Measurements from ENCODE around the gene DMRTC2. TPM values are rescaled to one million over a fixed set of nuclear protein-coding genes. Genes with fewer than 3 reads are reported as not detected.

DMRTC2 gene
- total RNA-seq, 4 donors from 2014 or later, result not detected

DNA sequence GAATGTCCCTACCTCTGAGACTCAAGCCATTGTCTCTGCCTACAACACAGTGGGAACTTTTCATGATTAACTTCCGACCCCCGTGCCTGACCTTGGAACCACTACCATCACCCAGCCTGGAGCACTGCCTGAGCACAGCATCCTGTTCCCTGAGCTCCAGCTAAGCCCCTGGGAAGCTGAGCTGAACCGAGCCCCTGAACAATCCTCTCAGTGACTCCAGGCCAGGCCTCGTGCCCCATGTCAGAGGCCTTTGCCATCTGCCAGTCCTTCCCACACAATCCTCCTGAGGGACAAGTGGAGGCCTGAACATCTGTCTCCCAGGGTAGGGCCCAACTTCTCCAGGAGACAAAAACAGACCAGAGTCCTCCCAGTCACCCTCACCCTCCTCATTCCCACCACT is 30.9 kb upstream of the DMRTC2 start:
- H3K4me3 ChIP-seq, result no peak overlapping the region
- no peak for TF ChIP-seq POLR2A (IDR thresholded peaks at IDR 0.05)
- TF ChIP-seq, protein P1, sequence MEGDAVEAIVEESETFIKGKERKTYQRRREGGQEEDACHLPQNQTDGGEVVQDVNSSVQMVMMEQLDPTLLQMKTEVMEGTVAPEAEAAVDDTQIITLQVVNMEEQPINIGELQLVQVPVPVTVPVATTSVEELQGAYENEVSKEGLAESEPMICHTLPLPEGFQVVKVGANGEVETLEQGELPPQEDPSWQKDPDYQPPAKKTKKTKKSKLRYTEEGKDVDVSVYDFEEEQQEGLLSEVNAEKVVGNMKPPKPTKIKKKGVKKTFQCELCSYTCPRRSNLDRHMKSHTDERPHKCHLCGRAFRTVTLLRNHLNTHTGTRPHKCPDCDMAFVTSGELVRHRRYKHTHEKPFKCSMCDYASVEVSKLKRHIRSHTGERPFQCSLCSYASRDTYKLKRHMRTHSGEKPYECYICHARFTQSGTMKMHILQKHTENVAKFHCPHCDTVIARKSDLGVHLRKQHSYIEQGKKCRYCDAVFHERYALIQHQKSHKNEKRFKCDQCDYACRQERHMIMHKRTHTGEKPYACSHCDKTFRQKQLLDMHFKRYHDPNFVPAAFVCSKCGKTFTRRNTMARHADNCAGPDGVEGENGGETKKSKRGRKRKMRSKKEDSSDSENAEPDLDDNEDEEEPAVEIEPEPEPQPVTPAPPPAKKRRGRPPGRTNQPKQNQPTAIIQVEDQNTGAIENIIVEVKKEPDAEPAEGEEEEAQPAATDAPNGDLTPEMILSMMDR (IDR thresholded peaks at IDR 0.05 in 4 of 5, conservative IDR thresholded peaks at IDR 0.05 in 1 of 5), result no peak
- no peaks in the 10 kb centered on the region for H3K4me1 ChIP-seq
- H3K9me3 ChIP-seq, result no peaks in the 10 kb centered on the region
- no peaks in the 10 kb centered on the region for H3K36me3 ChIP-seq
- DNase-seq (no peak), ATAC-seq (no peak)
- intact Hi-C loops (cut with DNase I; ENCODE audit: low total_unique reads), result no loop called here
- in situ Hi-C loops (cut with MboI; ENCODE audit: low sequenced_read_pairs in 4 of 4), result no loop called here
- no peak overlapping the region for H3K27ac ChIP-seq
- peaks cover 0 to 3% (median 0%) of the 10 kb centered on the region in 3 donors for H3K27me3 ChIP-seq

DNA sequence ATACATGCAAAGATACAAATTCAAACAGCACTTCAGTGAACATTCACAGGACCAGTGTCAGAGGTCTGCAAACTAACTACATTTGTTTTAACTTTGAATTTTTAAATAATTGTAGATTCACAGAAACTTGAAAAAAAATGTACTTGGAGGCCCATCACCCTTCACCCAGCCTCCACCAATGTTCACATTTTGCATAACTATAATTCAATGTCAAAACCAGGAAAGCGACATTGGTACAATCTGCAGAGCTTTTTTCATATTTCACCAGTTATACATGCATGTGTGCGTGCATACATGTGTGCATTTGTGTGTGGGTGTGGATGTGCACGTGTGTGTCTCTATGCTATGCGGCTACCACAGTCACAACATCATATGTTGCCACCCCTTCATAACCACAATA is 29.5 kb upstream of the DMRTC2 start:
- Histone ChIP-seq H3K27me3 (no peaks in the 10 kb centered on the region), H3K27ac (no peak overlapping the region), H3K4me3 (no peak overlapping the region), H3K4me1 (no peaks in the 10 kb centered on the region), H3K9me3 (no peaks in the 10 kb centered on the region), H3K36me3 (no peaks in the 10 kb centered on the region)
- ATAC-seq (no peak), DNase-seq (no peak)
- TF ChIP-seq, protein P1 (IDR thresholded peaks at IDR 0.05 in 4 of 5, conservative IDR thresholded peaks at IDR 0.05 in 1 of 5), result no peak
- no peak for TF ChIP-seq POLR2A (IDR thresholded peaks at IDR 0.05)
- intact Hi-C loops (cut with DNase I; ENCODE audit: low total_unique reads), result no loop called here
- in situ Hi-C loops (cut with MboI; ENCODE audit: low sequenced_read_pairs in 4 of 4), result no loop called here

DNA sequence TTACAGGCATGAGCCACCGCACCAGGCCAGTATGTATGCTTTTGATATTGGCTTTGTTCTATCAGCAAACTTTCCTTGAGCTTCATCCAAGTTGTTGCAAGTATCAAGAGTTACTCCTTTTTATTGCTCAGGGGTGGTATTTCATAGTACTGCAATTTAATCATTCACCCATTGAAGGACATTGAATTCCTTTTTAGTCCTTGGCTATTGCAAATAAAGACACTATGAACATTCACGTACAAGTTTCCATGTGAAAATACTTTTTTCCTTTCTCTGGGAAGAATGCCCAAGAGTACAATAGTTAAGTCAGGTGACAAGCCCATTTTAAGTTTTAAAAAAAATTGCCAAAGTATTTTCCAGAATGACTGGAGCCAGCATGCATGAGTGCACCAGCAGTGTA is 28.1 kb upstream of the DMRTC2 start:
- Histone ChIP-seq H3K27me3 (no peaks in the 10 kb centered on the region), H3K36me3 (no peaks in the 10 kb centered on the region), H3K9me3 (no peaks in the 10 kb centered on the region), H3K4me3 (no peak overlapping the region), H3K27ac (no peak overlapping the region), H3K4me1 (no peaks in the 10 kb centered on the region)
- in situ Hi-C loops (cut with MboI; ENCODE audit: low sequenced_read_pairs in 4 of 4) (no loop called here), intact Hi-C loops (cut with DNase I; ENCODE audit: low total_unique reads) (no loop called here)
- no peak for TF ChIP-seq POLR2A (IDR thresholded peaks at IDR 0.05)
- TF ChIP-seq, protein P1 (IDR thresholded peaks at IDR 0.05 in 4 of 5, conservative IDR thresholded peaks at IDR 0.05 in 1 of 5), result no peak
- DNase-seq (no peak), ATAC-seq (no peak)

DNA sequence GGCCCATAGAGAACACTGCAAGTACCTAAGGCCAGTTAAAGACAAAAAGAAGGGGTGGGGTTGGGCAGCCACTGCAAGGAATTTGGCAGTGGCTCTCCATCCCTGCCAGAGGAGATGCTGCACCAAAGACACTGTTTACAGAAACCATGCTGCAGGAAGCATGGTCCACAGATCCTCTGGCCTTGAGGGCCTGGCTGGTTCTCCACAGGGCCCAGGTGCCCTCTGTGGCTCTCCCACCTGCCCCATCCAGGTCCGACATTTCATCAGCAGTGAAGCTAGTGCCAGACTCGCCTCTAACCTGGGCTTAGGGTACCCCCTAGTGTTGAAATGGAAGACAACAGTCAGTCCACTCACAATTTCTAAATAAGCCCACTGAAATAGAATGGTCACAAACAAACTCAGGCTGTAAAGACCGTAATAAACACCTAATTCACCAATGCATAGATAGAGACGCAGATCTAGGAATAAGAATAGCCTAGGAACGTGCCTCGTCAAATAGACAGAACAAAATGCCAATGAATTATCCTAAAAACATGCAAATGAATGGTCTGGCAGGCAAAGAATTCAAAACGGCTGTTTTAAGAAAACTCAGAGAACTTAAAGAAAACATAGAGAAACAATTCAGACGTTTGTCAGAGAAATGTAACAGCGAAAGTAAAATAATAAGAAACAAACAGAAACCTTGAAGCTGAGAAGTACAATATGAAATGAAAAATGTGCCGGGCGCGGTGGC is 23.7 kb upstream of the DMRTC2 start:
- Histone ChIP-seq H3K27ac (no peak overlapping the region), H3K4me3 (no peak overlapping the region), H3K36me3 (no peaks in the 10 kb centered on the region), H3K4me1 (no peaks in the 10 kb centered on the region), H3K9me3 (no peaks in the 10 kb centered on the region), H3K27me3 (peaks cover 0 to 11% (median 0%) of the 10 kb centered on the region in 3 donors)
- intact Hi-C loops (cut with DNase I; ENCODE audit: low total_unique reads), result no loop called here
- no peak for TF ChIP-seq POLR2A (IDR thresholded peaks at IDR 0.05)
- TF ChIP-seq, protein P1 (IDR thresholded peaks at IDR 0.05 in 4 of 5, conservative IDR thresholded peaks at IDR 0.05 in 1 of 5), result no peak
- ATAC-seq, result no peak
- no peak for DNase-seq
- in situ Hi-C loops (cut with MboI; ENCODE audit: low sequenced_read_pairs in 4 of 4), result no loop called here
